OCI-LY1 (cell line): ENCODE results near the gene FANK1.

Experiments used
- CTCF ChIP-seq: fragments of 200-600 bp; sonication (generic), shearing (Covaris generic); IDR thresholded peaks from 2 replicates; pipeline ENCODE4 v1.5.1; 2017; ENCODE audit warnings: mild to moderate bottlenecking, antibody characterized with exemption, low read length, moderate library complexity, mixed read lengths
- EZH2 ChIP-seq: fragments of 200-600 bp; sonication (generic), shearing (Covaris generic); IDR thresholded peaks from 2 replicates; pipeline ENCODE4 v1.8.0; 2017; ENCODE audit warnings: borderline replicate concordance, mixed run types, mild to moderate bottlenecking, antibody characterized with exemption, low read length, moderate library complexity, mixed read lengths

- TF ChIP-seq CTCF (no peak), EZH2 (no peak)
These were observed 37.1 kb upstream of the FANK1 start for GRCh38 chr10:125859128-125859817.
